IPS-15b (cell line): ENCODE measurements around the gene ANXA1.

Experiments used
- H3K27me3 ChIP-seq: one replicate; pipeline ENCODE4 v1.6.1; 2013; ENCODE audit warnings: low read length; ENCODE audit not compliant: control insufficient read depth, insufficient read depth
- H3K36me3 ChIP-seq: one replicate; pipeline ENCODE4 v1.6.1; 2013; ENCODE audit warnings: low read length; ENCODE audit not compliant: control insufficient read depth, insufficient read depth
- H3K4me1 ChIP-seq: one replicate; pipeline ENCODE4 v1.6.1; 2013; ENCODE audit warnings: mild to moderate bottlenecking, low read length; ENCODE audit not compliant: control insufficient read depth, insufficient read depth
- H3K4me3 ChIP-seq: one replicate; pipeline ENCODE4 v1.5.1; 2013; ENCODE audit warnings: low read depth, low read length
- H3K9ac ChIP-seq: one replicate; pipeline ENCODE4 v1.6.1; 2013; ENCODE audit warnings: low read depth, mild to moderate bottlenecking, low read length
- H3K9me3 ChIP-seq: one replicate; pipeline ENCODE4 v1.6.1; 2013; ENCODE audit warnings: mild to moderate bottlenecking, low read length; ENCODE audit not compliant: control insufficient read depth, insufficient read depth

The ANXA1 gene

DNA sequence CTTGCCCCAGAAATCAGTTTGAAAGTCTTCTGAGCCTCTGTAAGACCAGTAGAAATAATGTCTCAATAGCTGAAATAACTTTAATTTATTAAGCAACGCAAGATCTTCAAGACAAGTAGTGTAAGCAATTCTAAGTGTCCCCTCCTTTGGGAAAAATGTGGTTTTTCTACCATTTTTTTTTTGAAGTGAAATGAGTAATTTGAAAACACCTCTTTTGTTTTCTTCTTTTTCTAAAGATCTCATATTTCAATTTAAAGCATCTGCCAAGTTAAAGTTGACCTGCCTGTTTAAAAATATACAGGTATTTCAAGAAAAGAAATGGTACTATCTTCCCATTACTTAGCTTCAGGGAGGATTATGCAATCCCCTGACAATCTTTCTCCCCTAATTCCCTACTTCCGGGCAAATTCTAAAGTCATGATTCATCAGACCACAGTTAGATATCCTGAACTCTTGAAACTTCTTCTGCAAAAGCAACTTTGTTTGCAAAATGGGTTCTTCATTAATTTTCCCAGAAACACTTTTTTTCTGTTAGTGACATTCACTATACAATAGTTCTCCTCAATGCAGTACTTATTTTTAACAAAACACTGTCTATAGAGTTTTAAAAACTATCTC lies 7.8 kb upstream of the ANXA1 start:
- no peaks in the 10 kb centered on the region for H3K36me3 ChIP-seq
- no peaks in the 10 kb centered on the region for H3K4me1 ChIP-seq
- H3K9ac ChIP-seq = no peak overlapping the region
- no peaks in the 10 kb centered on the region for H3K9me3 ChIP-seq
- no peaks in the 10 kb centered on the region for H3K27me3 ChIP-seq
- H3K4me3 ChIP-seq = no peak overlapping the region

DNA sequence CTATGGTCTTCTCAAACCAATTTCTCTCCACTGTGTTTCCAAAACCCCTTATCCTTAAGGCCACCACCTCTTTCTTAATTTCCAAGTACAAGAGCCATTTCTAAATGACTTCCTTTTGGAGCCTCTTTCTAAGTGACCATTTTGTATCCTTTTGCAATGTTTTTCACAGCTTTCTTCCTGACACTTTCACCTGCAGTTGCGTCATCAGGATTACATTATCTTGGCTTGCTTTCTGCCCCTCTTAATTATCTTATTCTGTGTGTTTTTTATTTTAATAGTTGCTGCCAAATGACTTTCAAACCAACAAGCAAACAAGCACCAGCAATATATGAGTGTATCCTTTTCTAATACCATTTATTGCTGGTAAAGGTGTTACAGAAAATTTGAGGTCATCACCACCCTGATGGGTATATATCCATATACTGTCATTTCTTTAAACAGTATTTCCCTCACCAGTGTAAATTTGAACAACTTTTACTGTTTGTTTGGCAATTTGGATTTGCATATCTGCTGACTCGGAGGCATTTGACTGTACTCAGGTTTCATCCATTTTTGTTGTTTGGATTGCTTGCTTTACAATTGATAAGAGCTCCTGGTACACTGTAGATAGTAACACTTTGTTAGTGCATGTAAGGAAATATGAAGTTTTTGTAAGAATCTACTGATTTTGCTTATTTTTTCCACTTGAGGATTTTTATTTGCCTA lies 5.4 kb upstream of the ANXA1 start:
- H3K9ac ChIP-seq = no peak overlapping the region
- peaks cover 4% of the 10 kb centered on the region for H3K4me1 ChIP-seq
- no peaks in the 10 kb centered on the region for H3K27me3 ChIP-seq
- no peaks in the 10 kb centered on the region for H3K9me3 ChIP-seq
- no peak overlapping the region for H3K4me3 ChIP-seq
- H3K36me3 ChIP-seq = no peaks in the 10 kb centered on the region

DNA sequence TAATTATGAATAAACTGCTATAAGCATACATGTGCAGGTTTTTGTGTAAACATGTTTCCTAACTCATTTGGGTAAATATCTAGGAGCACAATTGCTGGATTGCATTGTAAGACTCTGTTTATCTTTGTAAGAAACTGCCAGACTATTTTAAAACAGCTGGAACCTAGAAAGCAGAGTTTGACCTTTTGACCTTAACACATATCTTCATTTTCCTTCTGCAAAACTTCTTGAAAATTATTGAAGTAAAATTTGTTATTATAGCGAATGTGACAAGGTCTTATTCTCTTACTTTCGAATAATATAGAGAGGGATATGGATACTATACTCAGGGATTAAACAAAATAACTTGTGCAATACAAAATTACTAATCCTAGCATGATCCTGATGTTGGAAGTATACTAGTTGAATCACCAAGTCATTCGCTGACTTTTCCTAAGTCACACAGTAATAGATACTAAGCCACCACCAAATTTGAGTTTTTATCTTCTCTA lies 3.2 kb upstream of the ANXA1 start:
- H3K4me1 ChIP-seq = peaks cover 11% of the 10 kb centered on the region
- no peaks in the 10 kb centered on the region for H3K36me3 ChIP-seq
- no peak overlapping the region for H3K4me3 ChIP-seq
- no peak overlapping the region for H3K9ac ChIP-seq
- no peaks in the 10 kb centered on the region for H3K9me3 ChIP-seq
- H3K27me3 ChIP-seq = no peaks in the 10 kb centered on the region

DNA sequence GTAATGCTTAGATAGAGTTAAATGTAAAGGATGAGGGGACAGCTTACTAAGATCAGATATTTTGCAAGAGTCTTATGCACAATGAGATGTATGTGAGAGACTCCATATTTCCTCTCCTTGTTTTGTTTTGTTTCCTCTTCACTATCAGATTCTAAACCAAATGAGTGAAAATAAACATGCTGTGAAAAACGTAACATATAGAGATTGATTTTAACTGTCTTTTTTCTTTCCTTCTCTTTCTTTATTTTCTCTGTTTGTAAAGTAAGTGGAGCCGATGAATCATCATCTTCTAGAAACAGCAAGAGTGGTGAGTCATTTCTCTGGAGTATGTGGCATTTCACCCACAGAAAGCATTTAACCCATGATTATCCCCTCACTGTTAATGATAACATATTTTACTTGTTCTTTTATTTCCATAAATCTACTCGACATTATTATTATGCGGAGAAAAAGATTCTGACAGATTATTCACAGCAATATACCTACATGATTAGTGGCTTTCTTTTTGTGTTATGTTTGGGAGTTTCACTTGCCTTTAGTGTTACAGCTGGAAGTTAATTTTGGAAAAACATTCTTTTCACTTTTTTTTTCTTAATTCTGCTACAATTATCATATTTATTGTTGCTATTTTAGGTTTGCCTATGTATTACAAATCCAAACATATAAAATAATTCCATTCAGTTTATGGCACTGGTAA lies 2.1 kb upstream of the ANXA1 start:
- Histone ChIP-seq H3K9me3 (no peaks in the 10 kb centered on the region), H3K4me3 (no peak overlapping the region), H3K4me1 (peaks cover 11% of the 10 kb centered on the region), H3K9ac (no peak overlapping the region), H3K27me3 (no peaks in the 10 kb centered on the region), H3K36me3 (no peaks in the 10 kb centered on the region)

DNA sequence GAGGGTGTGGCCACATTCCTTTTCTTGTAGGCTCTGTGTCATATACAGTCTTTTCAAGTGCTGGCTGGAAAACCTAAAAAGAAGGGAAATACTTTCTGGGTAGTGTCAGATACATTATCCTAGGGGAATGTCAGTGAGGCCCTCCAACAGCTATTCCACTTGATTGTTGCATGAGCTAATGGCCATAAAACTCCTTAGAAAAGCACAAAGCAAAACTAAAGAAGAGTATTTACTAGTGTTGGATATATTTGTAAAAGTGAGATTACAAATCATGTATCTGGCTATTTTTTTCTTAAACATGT lies 829 bp downstream of the ANXA1 start:
- H3K9me3 ChIP-seq = no peaks in the 10 kb centered on the region
- H3K9ac ChIP-seq = no peak overlapping the region
- no peaks in the 10 kb centered on the region for H3K36me3 ChIP-seq
- H3K27me3 ChIP-seq = no peaks in the 10 kb centered on the region
- H3K4me3 ChIP-seq = no peak overlapping the region
- H3K4me1 ChIP-seq = peaks cover 11% of the 10 kb centered on the region

DNA sequence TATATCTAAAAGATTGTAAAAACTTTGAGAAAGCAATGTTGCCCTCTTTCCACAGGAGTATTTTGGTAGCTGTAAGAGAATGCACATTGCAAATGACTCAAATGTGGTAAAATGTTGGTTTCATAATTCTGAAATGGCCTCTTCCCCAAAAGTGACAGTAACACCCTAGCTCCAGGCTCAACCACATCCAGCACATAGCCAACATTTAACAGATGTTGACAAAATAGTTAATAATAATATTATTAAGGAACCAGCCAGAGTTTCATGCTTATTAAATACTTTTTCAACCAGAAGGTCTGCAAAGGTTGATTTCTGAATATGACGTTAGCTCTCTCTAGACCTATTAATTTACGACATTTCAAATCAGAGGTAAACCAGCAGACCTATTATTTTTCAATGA lies 1.3 kb downstream of the ANXA1 start:
- H3K9me3 ChIP-seq = no peaks in the 10 kb centered on the region
- no peak overlapping the region for H3K9ac ChIP-seq
- H3K36me3 ChIP-seq = no peaks in the 10 kb centered on the region
- H3K27me3 ChIP-seq = no peaks in the 10 kb centered on the region
- H3K4me1 ChIP-seq = peaks cover 12% of the 10 kb centered on the region
- no peak overlapping the region for H3K4me3 ChIP-seq

DNA sequence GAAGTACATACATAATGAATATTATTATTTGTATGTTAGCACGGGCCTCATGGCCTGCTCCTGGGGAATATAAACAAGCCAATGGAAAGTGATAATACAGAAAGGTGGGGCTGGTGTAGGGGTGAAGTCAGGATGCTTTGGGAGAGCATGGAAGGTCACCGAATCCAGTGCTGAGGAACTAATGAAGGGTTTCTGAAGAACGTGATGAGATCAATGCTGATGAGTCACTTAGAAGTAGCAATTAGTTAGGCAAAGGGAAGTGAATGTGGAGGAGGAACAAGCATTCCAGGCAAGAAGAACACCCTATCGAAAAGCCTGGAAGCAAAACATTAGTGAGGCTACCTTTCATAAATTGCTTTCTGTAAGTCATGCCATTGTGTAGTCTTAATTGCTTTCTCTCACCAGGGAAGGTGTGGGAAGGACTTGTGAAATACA lies 2.1 kb downstream of the ANXA1 start:
- Histone ChIP-seq H3K36me3 (no peaks in the 10 kb centered on the region), H3K27me3 (no peaks in the 10 kb centered on the region), H3K9ac (no peak overlapping the region), H3K4me1 (peaks cover 15% of the 10 kb centered on the region), H3K4me3 (no peak overlapping the region), H3K9me3 (no peaks in the 10 kb centered on the region)

DNA sequence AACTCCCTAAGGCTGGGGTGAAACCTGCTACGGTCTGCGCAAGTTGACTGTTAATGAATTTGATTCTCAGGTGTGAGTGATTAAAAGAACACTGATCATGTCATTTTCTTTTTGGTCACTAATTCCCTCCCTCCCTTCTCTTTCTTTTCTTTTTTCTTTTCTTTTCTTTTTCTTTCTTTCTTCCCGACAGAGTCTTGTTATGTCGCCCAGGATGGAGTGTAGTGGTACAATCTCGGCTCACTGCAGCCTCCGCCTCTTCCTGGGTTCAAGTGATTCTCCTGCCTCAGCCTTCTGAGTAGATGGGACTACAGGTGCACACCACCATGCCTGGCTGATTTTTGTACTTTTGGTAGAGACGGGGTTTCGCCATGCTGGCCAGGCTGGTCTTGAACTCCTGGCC lies 2.6 kb downstream of the ANXA1 start:
- H3K4me3 ChIP-seq = no peak overlapping the region
- no peaks in the 10 kb centered on the region for H3K27me3 ChIP-seq
- H3K4me1 ChIP-seq = peaks cover 12% of the 10 kb centered on the region
- no peaks in the 10 kb centered on the region for H3K9me3 ChIP-seq
- H3K36me3 ChIP-seq = no peaks in the 10 kb centered on the region
- H3K9ac ChIP-seq = no peak overlapping the region

DNA sequence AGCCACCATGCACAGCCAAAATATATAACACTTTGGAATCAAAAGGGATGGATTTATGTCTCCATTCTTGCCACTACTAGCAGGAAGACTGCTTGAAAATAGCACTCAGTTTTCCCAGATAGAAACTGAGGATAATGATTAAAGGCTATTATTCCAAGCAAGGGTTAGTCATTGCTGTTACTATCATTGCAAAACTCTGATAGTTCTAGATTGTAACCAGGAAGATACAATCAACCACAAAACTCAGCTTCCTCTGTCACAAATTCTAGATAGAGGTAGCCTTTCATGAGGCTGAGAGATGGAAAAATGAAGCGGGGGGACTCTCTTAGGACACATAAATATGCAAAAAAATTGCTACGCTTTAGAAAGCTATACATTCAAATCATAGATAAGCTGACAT lies 3.1 kb downstream of the ANXA1 start:
- no peaks in the 10 kb centered on the region for H3K36me3 ChIP-seq
- H3K9ac ChIP-seq = no peak overlapping the region
- no peak overlapping the region for H3K4me3 ChIP-seq
- H3K9me3 ChIP-seq = no peaks in the 10 kb centered on the region
- H3K27me3 ChIP-seq = no peaks in the 10 kb centered on the region
- peaks cover 11% of the 10 kb centered on the region for H3K4me1 ChIP-seq

DNA sequence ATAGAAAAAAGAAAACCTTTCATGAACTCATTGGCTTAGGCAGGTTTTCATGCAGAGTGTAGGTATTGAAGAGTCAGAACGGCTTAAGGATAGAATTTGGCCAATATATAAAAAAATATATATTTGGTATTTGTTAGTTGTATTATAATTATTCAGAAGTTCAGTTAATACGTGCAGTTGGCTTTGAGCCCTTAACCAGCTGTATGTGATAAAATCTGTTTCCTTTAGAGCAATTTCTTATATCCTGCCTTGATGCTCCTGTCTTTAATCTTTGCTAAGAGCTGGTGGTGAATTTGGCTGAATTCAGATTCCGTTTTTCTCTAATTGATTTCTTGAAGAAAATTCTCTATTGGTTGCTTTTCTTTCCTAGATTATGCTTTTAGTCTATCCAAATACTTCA lies 3.7 kb downstream of the ANXA1 start:
- no peaks in the 10 kb centered on the region for H3K9me3 ChIP-seq
- no peak overlapping the region for H3K4me3 ChIP-seq
- H3K4me1 ChIP-seq = peaks cover 11% of the 10 kb centered on the region
- H3K27me3 ChIP-seq = no peaks in the 10 kb centered on the region
- no peaks in the 10 kb centered on the region for H3K36me3 ChIP-seq
- no peak overlapping the region for H3K9ac ChIP-seq

DNA sequence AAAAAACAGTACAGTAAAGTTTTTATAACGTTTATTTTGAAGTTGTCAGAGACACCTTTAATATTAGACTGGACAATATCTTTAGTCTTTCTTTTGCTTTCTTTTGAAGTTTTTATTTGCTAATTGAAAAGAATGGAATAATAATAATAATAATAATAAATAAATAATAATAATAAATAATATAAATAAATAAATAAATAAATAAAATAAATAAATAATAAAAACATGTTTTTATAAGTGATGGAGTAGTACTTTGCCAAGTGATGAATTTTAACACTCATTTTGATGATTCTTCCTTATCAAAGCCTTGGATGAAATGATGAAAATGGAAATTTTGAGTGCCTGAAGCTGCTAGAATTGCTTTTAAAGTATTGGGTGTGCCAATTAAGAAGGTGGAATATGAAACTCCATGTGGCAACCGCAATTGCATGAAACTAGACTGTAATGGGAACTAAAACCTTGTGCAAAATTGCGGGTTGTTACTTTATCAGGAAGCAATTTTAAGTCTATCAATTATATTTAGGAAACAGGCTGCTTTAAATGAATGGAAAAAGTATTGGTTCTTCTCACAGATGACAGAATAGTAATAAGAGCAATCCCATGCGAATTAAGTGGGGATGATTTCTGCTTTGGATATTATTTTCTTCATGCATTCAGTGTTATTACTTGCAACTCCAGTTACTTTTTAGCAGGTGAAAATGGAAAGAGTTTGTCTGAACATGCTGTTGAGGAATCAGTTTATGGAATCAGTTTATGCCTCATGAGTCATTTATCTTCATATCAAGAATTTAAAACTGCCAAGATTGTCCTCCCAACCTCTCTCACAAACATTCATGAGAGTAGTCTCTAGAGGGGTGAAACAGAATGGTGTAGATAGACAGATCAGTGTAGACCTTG lies 4.6 kb downstream of the ANXA1 start:
- Histone ChIP-seq H3K9me3 (no peaks in the 10 kb centered on the region), H3K4me3 (no peak overlapping the region), H3K27me3 (no peaks in the 10 kb centered on the region), H3K36me3 (no peaks in the 10 kb centered on the region), H3K4me1 (peaks cover 11% of the 10 kb centered on the region), H3K9ac (no peak overlapping the region)
